SK-MEL-5 (cell line): ENCODE results near the gene THYN1. TPM values are rescaled to one million over a fixed set of nuclear protein-coding genes. Genes with fewer than 3 reads are reported as not detected.

ENCODE experiments used
- DNase-seq: peaks from one replicate; pipeline ENCODE4 v3.0.0-alpha.2; 2016; ENCODE audit warnings: low read depth, low spot score
- in situ Hi-C: cut with HindIII; loops from 2 replicates; pipeline ENCODE4 v1.10.0; 2016; ENCODE audit warnings: low sequenced_read_pairs, high pct_unique_total_duplicates, low pct_unique_long_range_greater_than_20kb
- total RNA-seq: library from RNA; depleted of rRNA; stranded (reverse); fragments of >200 nt; shearing (Covaris generic); gene quantifications from 2 replicates; pipeline ENCODE4 v1.2.3, GENCODE V29; 2014; rRNA removed

The THYN1 gene
- total RNA-seq, 1 experiment from 2014 or later: 25.3 TPM

- no peak for DNase-seq
- in situ Hi-C loops: no loop called here
Measured at GRCh38 chr11:134199531-134199930, 53.6 kb downstream of the THYN1 start.

Other genes starting within 250 kb of the THYN1 start
- gene JAM3, start 184.3 kb downstream of the THYN1 start, total RNA-seq: 70.7 and 72.2 TPM in 2 replicates
- 13.4 and 15.3 TPM in 2 replicates for gene NCAPD3, start 29.4 kb downstream of the THYN1 start, total RNA-seq
- gene VPS26B, start 28.7 kb downstream of the THYN1 start, total RNA-seq: 22.3 and 23.0 TPM in 2 replicates
- 12.7 and 14.5 TPM in 2 replicates for gene ACAD8, start 216 bp upstream of the THYN1 start, total RNA-seq
- 0.40 and 0.69 TPM in 2 replicates for gene GLB1L3, start 23.0 kb upstream of the THYN1 start, total RNA-seq
- 0.48 and 1.1 TPM in 2 replicates for gene GLB1L2, start 78.6 kb upstream of the THYN1 start, total RNA-seq
- gene B3GAT1, start 158.9 kb upstream of the THYN1 start, total RNA-seq: 3.7 and 4.8 TPM in 2 replicates